ENCODE results near the gene SMIM17.

SMIM17 gene

DNA sequence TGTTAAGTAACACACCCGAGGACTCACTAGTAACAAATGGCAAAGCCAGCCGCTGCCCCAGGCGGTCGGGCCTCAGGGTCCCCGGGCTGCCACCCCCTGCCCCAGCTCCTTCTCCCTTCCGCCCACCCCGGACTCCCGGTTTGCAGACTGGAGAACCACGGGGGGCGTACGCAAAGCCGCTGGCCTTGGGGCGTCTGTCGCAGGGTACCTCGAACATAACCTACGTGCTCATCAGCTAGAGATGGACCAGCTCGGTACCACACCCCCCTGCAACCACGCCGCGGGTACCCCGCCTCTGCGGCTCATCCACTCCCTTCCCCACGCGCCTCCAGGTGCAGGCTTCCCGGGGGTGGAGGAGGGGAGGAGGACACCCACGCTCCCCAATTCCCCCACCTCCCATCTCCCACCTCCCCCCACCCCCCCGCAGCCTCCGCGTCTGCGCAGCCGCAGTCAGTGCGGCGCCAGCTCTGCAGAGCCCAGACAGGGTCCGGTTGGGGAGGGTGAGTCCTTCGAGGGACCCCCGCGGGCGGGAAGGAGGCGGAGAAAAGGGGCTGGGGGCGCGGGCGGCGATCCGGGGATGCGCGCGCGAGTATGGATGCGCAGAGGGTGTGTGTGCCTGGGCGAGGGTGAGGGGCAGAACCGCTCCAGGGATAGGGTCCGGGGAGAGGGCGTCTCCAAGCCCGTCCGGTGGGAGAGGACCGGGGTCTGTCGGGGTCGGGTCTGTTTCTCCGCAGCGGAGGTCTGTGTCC lies at the start of gene SMIM17:
SMIM17 (plus strand) TSS at position 449 of the 749 bp plus-strand sequence. CDS start 2,509 bp downstream, outside the sequence.
- no peak for DNase-seq (ENCODE audit: low read depth)

DNA sequence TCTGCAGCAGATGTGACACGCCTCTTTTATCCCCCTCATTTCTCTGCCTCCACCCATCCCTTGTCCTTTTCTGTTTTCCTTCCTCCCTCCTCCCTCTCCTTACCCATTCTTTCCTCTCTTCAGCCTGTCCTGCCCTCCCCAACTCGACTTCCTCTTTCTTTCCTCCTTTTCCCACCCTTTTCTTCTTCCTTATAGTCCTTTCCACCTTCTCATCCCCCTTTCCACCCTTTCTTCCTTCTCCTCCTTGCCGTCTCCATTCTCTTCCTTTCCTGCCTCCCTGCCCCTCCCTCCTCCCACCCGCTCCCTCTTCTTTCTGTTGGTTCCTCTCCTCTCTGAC lies 48.5 kb upstream of the SMIM17 start:
- DNase-seq (ENCODE audit: low read depth), result no peak

DNA sequence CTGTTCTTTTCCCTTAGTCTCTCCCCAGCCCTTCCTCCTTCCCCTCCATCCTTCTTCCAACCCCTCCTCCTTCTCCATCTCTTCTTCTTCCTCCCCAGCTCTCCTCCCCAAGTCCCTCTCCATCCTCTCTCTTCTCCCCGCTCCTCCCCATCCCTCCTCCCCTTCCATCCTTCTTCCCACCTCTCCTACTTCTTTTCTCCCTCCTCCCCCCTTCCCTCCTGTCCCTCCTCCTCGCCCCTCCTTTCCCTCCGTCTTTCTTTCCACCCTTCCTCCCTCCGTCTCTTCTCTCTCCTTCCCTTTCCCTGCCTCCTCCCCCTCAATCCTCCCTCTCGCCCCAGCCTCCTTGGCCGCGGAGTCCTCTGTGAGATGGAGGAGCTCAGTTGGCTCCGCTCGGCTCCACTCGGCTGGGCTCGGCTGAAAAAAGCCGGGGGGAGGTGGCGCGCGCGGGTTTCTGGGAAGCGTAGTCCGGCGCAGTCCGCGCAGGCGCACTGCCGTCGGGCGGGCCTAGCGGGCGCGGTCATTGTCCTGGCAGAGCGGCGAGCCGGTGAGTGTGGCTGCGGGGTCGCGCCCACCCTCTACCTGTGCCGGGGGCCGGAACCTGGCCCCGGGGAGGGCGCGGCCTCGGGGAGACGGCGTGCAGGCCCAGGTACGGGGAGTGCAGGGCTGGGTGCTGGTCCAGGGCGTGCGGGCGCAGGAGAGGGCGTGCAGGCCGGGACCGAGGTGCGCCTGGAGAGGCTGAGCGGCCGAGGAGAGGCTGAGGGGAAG lies 48.0 kb upstream of the SMIM17 start, which contains the start of gene ZNF71:
ZNF71 (plus strand) TSS at position 520 of the 765 bp plus-strand sequence. CDS start 6,257 bp downstream, outside the sequence.
- DNase-seq (ENCODE audit: low read depth), result peak; percentile 79

DNA sequence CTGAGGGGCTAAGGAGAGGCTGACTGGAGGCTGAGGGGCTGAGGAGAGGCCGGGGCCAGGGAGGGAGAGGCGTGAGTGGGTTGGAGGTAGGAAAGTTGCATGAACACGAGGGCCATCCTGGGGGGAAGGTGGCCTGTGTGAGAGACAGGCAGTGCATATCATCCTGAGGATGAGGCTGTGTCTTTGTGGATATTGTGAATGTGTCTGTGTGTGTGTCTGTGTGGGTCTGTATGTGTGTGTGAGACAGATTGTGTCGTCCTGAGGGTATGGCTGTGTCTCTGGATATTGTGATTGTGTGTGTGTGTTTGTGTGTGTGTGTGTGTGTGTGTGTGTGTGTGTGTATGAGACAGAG lies 47.4 kb upstream of the SMIM17 start:
- DNase-seq (ENCODE audit: low read depth), result no peak

DNA sequence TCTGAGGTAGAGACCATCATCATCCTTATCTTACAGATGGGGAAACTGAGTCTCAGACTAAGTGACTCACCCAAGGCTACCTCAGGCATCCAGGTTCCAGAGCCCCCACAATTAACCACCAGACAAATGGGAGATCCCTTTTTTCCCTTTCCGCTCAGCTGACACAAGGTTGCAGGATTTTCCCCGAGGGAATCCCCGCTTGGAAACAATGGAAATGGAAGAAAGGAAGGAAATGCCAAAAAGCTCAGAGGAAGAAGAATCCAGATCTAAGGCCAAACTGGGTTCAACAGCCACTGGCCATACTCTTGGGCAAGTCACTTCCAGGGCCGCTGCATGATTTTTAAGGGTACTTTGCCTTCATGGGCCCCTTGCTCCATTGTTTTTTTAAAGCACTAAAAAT lies 46.3 kb upstream of the SMIM17 start:
- DNase-seq (ENCODE audit: low read depth), result no peak

DNA sequence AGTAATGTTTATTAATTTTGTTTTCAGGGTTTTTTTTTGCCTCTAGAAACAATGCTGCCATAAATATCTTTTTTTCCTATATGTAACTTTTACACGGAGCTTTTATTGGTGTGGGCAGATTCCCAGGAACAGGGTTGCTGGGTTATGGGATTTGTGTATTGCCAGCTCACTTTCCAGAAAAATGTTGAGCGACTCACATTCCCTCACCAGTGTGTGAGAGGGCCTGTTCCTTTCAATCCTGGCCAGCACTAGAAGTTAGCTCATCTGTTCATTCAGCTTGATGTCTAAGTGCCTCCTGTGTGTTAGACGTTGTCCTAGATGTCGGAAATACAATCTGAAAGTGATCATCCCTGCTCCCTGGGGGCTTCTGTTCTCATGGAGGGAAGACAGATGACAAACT lies 45.3 kb upstream of the SMIM17 start:
- no peak for DNase-seq (ENCODE audit: low read depth)

DNA sequence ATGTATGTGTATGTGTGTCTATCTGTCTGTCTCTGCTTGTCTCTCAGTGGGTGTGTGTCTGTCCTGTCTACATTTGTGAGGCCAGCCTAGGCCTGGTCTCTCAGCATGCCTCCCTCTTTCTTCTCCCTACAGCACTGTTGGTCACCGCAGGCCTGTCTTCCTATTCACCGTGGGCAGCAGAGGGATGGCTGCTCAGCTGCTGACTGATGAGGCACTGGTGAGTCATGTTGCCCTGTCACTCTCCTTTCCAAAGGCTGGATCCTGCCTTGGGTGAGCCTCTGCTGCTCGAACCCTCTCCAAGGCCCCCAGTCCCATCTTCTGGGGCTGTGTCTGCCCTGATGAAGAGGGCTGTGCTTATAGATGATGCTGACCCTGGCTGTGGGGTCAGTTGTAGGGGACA lies 41.6 kb upstream of the SMIM17 start:
- no peak for DNase-seq (ENCODE audit: low read depth)

DNA sequence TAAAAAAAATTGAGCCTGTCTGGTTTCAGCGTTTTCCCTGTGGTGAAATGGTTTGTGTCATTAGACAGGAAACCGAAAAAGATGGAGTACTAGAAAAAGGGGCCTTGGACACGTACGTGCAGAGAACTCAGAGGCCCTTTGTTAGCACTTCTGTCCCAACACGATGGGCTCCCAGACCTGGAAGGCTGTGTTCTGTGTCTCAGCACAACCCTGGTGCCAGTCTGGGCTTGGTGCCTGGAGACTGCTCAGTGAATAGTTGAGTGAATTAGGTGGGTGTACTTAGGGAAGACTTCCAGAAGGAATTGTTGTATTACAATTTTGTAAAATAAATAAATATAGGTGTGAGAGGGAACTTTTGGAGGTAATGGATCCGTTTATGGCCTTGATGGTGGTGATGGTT lies 39.1 kb upstream of the SMIM17 start:
- no peak for DNase-seq (ENCODE audit: low read depth)

DNA sequence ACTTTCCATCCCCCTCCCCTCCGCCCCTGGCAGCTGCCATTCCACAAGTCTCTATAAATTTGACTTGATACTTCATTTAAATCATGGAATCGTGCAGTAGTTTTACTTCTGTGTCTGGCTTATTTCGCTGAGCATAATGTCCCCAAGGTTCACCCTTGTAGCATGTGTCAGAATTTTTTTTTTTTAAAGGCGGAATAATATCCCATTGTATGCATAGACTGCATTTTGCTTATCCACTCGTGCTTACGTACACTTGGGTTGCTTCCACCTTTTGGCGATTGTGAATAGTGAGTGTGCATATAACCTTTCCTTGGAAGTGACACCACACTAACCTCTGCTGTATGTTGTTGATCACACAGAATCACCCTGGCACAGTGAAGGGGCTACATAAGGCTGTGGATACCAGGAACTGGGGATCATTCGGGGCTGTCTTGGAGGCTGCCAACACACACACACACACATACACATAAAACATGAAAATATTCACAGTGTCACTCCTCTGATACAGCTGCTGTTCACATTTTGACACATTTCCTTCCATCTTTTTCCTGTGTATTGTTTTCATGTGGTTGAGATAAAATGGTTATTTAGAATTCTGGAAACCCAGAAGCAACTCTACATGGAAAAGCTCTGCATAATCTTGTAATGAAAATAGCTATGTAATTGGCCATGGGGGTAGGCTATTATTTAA lies 34.5 kb upstream of the SMIM17 start:
- DNase-seq (ENCODE audit: low read depth), result no peak

DNA sequence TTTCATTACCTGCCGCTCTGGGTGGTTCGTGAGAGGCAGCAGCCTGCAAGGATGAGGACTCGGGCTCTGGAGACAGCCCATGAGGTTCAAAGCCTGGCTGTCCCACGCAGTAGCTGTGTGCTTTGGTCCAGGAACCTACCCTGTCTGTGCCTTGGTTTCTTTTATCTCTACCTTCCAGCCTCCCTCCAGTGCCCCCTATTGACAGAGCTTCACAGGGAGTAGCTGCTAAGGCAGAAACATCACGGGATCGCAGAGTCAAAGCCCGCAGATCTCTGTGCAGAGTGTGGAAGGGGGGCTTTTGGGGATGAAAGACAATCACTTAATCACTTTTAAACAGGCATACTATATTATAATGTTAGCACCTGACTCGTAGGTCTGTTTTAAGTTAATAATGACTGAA lies 31.7 kb upstream of the SMIM17 start:
- no peak for DNase-seq (ENCODE audit: low read depth)

DNA sequence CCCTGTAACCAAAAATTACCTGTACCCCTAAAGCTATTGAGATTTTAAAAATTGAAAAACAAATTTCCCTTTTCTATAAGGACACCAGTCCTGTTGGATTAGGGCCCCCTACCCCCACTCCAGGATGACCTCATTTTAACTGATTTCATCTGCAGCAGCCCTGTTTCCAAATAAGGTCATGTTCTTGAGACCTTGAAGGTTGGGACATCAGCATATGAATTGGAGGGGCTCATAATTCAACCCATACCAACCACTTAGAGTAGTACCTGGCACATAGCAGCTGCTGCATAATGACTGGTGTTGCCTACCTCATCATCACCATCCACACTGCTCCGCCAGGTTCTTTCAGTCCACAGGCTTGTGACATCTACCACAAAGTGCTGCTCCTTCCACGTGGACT lies 30.2 kb upstream of the SMIM17 start:
- DNase-seq (ENCODE audit: low read depth), result no peak

DNA sequence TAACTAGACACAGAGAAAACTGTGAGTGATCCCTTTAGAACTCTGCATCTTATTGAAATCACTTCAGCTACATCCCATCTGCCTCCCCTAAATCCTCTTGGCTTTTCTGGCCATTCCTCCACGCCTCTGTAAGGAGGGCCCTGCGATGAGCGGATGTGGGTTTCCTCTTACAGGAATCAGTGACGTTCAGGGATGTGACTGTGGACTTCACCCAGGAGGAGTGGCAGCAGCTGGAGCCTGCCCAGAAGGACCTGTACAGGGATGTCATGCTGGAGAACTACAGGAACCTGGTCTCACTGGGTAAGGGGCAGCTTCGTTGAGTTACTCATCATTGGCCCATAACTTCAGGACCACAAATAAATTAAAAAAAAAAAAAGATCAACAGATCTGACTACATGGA lies 29.3 kb upstream of the SMIM17 start:
- no peak for DNase-seq (ENCODE audit: low read depth)

DNA sequence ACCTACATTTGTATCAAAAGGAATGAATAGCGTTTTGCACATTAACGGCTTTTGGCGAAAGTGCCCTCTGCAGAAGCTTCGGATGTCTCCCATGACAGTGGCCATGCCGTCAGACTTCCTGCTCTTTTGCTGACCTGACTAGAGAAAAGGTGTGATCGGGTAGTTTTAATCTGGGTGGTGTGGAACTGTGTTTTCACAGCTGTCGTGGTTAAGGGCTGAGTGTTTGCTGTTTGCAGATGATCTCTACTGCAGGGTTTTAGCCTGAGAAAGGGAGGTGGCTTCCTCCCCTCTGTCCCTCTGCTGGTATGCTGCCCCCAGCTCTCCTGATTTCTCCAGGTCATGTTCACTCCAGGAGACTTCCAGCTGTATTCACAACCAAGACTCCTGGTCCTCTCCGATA lies 25.4 kb upstream of the SMIM17 start:
- no peak for DNase-seq (ENCODE audit: low read depth)

DNA sequence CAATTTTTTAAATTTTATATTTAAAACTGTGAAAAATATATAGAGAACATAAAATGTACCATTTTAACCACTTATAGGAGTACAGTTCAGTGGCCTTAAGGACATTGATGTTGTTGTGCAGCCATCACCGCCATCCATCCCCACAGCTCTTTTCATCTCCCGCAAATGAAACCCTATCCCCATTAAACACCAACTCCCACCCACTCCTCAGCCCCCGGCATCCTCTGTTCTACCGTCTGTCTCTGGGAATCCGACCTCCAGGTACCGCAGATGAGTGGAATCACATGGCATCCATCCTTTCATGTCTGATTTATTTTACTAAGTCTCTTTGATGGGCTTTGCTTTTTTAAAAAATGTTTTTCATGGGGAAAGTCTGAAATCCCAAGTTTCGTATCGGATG lies 23.8 kb upstream of the SMIM17 start:
- no peak for DNase-seq (ENCODE audit: low read depth)

DNA sequence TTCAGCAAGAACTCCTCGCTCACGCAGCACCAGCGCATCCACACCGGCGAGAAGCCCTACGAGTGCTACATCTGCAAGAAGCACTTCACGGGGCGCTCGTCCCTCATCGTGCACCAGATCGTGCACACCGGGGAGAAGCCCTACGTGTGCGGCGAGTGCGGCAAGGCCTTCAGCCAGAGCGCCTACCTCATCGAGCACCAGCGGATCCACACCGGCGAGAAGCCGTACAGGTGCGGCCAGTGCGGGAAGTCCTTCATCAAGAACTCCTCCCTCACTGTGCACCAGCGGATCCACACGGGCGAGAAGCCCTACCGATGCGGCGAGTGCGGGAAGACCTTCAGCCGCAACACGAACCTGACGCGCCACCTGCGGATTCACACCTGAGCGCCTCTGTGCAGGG lies 20.6 kb upstream of the SMIM17 start:
- no peak for DNase-seq (ENCODE audit: low read depth)

DNA sequence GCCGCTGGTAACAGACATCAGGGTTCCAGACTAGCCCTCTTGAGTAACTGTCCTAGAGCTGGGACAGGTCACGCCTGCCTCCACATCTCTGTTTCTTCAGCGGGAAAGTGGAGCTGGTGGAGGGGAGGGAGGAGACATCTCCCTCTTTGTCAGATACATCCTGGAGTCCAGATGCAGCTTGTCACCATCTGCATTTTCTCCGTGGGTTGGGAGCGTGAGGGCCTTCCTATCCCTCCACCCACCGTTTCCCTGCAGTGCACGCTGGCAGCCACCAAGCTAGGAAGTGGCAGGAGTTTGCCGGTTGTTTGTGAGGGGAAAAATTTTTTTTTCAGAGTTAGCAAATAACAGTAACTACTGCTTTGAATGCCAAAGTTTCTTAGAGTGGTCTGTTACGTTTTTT lies 20.0 kb upstream of the SMIM17 start:
- DNase-seq (ENCODE audit: low read depth), result no peak

DNA sequence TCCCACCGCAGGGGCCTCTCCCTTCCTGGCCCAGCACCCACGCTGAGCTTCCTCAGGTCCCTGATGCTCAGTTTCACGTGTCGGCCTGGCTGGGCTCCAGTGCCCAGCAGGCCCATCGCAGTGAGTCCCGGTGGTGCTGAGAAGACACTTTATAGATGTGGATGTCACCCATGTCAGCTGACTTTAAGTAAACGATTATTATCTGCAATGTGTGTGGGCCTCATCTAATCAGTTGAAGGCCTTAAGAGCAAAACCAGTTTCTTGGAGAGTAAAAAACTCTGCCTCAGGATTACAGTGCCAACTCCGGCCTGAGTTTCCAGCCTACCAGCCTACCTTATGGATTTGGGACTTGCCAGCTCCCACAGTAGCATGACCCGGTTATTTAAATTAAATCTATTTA lies 17.3 kb upstream of the SMIM17 start:
- no peak for DNase-seq (ENCODE audit: low read depth)

DNA sequence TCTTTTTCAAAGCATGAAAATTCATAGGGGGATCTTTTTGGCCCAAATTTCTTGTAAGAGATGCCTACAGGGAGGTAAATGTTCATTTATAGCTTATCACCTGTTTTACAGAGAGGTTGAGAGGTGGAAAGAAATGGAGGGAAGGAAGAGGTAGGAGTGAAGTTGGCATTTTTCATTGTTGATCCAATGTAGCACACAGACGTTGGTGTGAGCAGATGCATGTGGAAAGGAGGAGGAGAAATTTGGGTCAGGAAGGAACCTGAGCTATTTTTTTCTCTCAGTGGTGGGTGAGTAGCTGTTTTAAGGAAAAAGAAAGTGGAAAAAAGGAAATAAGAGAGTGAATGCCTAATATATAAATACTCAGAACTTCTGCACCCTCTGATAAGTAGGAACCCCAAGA lies 9.9 kb upstream of the SMIM17 start:
- no peak for DNase-seq (ENCODE audit: low read depth)

DNA sequence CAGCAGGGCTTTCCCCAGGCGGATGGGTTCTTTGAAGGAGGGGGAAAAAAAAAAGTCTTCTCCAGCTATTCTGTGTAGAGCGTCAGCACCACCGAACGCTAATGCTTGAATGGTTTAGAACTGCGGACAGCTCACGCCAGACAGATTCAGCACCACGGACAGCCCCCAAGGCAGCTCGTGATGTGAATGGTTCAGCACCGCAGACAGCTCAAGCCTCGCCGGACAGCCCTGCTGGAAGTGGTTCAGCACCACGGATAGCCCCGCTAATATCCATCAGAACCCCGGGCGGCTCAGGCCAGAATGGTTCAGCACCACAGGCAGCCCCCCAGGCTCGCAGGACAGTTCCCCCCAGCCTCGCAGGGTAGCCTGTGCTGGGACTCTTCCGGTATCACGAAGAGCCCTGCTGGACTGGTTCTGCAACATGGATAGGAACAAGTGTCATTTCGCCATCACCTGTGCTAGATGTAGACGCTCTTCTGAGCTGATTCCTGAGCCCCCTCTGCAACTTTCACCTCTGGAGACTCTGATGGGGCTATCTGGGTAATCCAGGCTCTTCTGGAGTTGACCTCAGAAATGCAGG lies 4.9 kb upstream of the SMIM17 start:
- no peak for DNase-seq (ENCODE audit: low read depth)

DNA sequence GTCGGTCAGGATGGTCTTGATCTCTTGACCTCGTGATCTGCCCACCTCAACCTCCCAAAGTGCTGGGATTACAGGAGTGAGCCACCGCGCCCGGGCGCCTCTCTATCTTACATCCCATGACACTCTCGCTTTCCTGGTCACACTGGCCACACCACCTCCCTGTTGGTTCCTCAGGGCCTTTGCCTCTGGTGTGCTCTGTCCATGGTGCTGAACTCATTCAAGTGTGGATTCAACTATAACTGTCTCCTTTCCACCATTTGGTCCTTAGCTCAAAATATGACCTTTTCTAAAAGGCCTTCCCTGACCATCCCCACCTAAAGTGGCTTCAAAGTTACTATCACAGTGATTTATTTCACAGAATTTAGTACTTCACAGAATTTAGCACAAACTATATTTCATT lies 3.7 kb upstream of the SMIM17 start:
- no peak for DNase-seq (ENCODE audit: low read depth)

DNA sequence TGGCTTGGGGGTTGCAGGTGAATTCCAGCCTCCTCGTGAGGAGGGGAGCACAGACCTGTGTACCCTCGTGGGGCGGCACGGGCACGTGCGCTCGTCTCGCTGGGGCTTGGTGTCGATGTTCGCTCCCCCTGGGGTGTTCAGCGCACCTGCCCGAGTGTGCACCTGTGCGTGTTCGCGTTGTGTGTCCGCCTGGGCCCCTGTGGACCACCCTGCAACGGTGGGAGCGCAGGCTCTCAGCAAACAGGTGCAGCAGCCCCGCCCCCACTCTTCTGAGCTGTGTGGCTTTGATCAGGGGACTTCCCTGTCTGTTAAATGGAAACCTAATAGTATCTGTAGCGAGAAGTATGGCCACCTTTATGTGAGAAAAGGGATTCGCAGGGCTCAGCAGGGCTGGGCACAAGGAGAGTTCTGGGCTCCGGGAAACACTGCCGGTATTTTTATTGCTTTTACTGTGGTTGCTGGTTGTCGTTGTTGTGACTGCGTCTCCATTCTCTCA lies 549 bp downstream of the SMIM17 start:
- no peak for DNase-seq (ENCODE audit: low read depth)

DNA sequence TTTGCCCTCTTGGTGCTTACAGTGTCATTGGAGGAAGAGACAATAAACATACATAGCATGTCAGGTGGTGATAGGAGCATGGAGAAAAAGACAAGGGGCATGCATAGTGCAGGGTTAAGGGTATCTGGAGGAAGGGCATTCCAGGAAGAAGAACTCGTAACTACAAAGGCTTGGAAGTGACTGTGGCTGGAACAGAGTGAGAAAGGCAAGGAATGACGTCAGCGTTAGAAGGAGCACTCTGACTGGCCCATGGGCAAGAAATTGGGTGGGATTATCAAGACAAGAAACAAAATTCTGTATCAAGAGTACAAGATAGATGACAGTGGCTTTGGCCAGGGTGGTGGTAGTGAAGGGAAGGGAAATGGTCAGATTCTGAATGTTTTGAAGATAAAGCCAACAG lies 11.2 kb downstream of the SMIM17 start:
- DNase-seq (ENCODE audit: low read depth), result no peak

Measured in activated gamma-delta T cell treated with anti-CD3 and anti-CD28 coated beads, Interleukin-2, amount 50 U/mL, for 16 hours (primary cell).